Measurements from ENCODE around the gene FOXD4L6.
"Not testable (repeated sequence)": the region's sequence is repeated elsewhere in the genome, so short reads cannot be mapped to it uniquely, and the experiment has no call there.

The FOXD4L6 gene

DNA sequence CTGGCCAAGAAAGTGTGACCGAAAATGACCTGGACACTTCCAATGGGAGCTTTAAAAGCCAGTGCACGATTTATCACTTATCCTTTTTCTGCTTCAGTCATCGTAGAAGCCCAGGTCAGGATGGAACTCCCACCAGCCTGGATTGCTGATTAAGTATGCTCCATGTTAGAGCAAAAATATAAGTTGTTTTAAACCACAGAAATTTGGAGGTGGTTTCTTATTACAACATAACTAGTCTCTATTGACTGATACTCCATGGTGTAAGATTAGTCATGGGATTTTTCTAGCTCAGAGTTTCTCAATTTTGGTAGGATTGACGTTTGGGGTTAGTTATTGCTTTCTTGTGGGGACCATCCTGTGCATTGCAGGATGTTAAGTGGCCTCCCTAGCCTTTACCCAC, 29.7 kb downstream of the FOXD4L6 start:
- not testable (repeated sequence) for DNase-seq

DNA sequence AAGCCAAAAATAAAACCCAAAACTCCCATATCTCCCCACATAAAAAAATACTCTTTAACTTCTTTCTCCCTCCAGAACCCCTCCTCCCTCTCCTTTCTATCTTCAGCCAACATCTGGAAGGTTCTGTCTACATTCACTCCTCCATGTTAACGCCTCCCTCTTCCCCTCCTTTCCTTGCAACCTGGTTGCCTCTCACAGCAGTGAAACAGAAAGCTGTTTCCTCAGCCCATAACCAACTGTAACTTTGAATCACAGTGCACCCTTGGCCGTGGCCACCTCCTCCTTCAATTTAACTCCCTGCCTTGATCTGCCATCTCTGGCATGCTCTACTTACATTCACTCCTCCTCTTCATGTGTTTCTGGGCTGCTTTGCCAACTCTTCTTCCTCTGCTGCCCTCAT, 33.4 kb downstream of the FOXD4L6 start:
- DNase-seq: not testable (repeated sequence)

DNA sequence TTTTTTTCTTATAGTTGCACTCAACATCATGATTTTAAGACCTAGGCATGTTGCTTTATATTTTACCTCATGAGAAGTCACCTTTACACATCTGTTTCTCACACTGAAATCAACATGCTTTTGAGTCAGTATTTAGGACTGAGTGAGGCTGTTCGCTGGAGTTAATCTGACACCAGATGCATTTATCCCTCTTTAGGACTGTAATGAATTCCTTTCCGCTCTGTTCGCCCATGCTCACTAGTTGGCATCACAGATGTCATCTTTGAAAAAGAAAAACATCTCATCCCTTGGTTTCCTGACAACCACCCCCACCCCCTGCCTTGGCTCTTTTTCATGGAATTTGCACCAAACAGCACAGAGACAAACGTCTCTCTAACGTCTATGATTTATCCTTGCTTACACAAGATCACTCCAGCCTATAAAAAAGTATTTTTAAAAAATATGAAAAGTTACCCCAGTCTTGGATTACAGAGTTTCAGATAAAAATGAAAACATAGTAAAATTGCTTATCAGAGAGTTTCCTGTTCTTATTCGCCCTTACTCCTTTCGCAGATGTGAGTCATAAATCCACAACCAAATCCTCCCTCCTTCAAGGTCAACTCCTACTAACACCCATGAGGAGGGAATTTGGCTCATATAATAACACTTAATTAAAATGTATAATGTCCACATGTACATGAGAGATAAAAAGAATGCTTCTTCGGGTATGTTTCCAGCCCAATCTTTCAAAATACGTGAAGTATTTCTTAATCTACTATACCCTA, 34.3 kb downstream of the FOXD4L6 start:
- not testable (repeated sequence) for DNase-seq

DNA sequence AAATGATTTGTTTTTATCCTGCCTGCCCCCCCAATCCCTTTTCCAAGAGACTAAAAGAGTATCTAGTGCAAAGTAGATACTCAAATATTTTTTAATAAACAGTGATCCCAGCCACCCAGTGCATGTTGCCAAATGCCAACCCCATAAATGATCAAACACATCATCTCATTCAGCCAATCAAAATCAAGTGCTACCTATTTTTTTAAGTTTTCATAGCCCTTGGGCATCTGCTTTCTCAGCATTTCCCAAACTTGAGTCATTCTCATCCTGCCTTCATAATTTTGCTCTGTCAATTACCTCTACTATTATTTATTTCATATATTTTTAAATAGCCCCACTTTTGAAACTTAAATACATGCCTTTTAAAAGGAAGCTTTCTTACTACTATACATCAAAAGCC, 37.6 kb downstream of the FOXD4L6 start:
- not testable (repeated sequence) for DNase-seq

DNA sequence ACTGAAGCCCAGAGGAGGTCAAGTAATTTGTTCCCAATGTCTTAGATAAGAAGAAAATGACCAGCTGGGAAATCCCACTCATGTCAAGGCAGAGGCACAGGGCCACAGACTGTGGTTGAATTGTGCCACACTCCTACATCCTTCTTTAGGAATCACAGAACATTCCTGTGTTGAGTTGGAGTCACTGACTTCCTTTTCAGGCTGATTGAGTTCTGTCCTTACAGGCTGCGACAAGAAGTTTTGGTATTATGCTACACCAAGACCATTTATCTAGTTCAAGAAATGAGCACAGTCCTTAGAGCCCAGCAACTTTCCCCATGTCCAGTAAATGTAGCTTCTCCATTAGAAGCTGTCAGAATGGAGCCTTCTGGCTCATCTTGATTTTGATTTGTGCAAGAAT, 38.1 kb downstream of the FOXD4L6 start:
- DNase-seq: not testable (repeated sequence)

DNA sequence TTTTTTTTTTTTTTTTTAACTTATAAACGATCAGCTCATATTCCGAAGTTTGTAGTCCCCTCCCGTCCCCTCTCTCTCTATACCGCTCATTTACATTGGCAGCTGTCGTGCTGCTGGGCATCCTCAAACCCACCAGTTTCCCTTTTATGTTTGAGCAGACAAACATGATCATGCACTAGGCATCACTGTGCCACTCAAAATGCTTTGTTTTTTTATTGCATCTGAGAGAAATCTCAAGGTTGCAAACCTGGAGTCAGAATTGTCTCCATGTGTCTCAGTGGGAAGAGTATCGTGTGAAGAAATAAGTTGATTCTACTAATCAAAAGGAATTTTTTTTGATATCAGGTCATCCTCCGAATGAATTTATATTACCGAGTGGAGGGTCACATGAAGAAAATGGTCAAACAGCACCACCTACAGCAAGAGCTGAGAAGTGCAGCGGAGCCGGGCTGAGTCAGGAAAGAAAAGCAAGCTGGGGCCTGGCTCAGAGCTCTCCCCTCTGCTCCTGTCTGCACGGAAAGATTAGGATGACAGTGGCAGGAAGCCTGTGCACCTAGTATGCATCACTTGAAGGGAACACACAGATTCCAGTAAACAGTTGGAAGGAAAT, 39.9 kb downstream of the FOXD4L6 start:
- DNase-seq: not testable (repeated sequence)

DNA sequence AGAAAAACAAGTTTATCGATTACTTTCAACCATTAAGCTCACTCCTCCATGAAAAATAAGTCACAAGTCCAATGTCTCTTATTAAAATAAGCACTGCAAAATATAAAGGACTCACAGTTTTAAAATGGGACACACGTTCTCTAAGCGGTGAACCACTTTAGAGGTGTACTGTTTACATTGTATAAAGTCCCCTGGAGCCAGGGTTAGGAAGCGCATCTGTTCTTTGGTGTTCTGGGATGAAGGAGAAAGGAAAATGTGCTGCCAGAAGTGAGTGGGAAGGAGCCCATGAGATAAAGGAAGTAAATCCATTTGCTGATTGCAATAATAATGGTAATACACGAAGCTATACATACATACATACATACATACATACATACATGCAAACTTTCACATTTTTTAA, 40.6 kb downstream of the FOXD4L6 start:
- not testable (repeated sequence) for DNase-seq

DNA sequence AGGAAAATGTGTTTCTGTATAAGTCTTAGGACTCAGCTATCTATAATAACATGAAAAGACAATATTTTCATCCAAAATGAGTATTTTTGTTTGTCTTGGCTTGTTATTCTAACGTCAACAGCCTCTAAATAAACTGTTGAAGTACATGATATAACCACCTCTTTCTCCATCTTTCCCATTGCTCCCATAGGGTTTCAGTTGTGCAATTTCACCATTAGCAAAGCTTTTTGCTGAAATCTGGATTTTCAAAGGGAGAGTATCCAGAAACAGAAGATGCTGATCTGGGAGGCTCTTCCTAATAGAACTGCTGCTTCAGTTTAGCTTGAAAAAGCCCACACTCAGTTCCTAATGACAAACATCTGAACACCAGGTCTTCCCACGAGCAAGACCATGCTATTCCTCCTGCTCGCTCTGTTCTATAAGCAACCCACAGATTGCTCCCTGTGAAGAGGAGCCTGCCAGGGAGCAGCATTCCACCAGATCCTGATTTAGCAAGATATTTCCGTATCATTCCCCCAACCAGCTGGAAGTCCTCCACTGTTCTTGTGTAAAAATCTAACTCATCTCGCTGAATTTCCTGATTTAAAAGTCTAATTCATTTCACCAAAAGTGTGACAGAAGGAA, 41.2 kb downstream of the FOXD4L6 start:
- DNase-seq: not testable (repeated sequence)

DNA sequence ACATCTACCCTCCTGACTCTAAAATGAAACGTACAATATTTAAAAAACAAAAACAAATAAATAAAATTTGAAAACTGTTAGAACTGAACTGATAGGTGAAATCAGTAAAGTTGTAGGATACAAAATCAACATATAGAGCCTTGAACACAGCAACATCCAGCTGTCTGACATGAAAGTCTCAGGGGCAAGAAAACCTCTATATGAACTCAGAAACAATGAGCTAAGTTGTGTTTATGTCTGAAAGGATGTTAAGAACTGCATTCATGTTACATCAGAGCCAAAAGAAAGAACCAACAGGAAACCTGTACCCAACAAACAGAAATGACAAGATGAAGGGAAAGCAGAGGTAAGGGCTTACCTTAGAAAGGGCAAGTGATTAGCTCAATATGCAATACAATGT, 41.8 kb downstream of the FOXD4L6 start:
- not testable (repeated sequence) for DNase-seq

DNA sequence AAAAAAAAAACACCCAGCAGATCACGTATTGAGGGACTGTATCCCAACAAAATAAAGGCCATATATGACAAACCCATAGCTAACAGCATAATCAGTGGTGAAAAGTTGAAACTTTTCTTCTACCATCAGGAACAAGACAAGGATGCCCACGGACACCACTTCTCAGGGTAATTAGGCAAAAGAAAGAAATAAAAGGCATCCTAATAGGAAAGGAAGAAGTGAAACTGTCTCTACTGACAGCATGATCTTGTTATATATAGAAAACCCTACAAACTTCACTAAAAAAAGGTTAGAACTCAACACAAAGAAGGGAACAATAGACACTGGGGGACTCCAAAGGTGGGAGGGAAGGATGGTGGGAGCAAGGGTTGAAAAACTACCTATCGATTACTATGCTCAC, 42.3 kb downstream of the FOXD4L6 start:
- DNase-seq: not testable (repeated sequence)

DNA sequence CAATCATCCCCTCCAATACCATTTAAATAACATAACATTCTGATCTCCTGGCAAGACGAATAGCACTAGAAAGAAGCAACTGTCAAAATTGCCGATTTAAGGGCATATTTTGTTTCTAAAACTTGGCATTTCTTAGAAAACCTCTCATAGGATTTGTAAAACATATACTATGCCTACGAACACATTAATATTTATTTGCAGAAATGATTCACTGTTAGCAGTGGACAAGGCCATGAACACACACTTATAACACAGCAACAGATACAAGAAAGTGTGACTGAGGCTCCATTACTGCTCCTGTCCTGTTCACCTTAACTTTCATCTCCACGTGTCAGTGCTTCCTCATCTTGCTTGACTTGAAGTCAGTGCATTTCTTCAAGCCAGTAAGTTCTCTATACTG, 46.1 kb downstream of the FOXD4L6 start:
- DNase-seq: not testable (repeated sequence)

DNA sequence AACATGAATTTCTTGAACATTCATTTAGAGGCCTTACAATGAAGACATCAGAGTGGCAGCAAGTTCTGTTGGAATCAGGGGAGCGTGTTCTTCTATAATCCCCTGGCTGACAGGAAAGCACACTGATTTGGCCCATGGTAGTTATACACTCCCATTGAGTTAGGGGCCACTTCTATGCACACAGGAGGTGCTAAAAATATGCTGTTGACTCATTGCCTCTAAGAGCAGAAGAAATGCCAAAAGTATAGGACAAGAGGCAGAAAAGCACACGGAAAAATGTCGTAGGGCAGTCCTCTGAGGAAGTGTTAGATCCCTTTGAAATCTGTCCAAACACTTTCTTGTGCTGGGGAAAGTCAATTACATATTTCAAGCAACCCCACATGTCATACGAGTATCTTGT, 49.0 kb downstream of the FOXD4L6 start:
- DNase-seq: not testable (repeated sequence)

DNA sequence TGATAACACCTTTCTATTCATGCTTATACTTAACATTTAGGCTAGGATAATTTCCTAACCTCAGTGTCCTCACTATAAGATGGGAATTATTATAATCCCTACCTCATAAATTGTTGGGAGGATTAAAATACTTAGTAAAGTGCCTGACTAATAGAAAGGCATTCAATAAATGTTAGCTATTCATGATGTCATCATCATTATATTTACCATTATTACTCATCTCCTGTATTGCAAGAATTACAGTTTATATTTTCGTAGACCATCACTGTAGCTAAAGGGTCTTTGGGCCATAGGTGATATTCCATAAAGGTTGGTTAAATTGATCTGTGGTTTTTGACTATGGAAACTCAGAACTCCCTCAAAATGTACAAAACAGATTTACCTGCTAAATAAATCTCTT, 50.9 kb downstream of the FOXD4L6 start:
- DNase-seq: not testable (repeated sequence)
